CD4-positive, alpha-beta T cell treated with Interleukin-15 for 1 hour (primary cell): ENCODE data around the gene SPDEF.

Experiments
- DNase-seq: peaks from one replicate; pipeline ENCODE4 v3.0.0-alpha.2; 2020

The SPDEF gene

GRCh38 chr6:34526241-34526972 is 29.7 kb downstream of the SPDEF start:
- DNase-seq, result no peak

- no peak for DNase-seq
Observed at GRCh38 chr6:34525431-34526175, 30.5 kb downstream of the SPDEF start.

- no peak for DNase-seq
Observed at GRCh38 chr6:34524971-34525370, 31.2 kb downstream of the SPDEF start.

- DNase-seq, result no peak
Observed at GRCh38 chr6:34524499-34524898, 31.6 kb downstream of the SPDEF start.

- no peak for DNase-seq
Observed at GRCh38 chr6:34523441-34524206, 32.5 kb downstream of the SPDEF start.

- DNase-seq, result no peak
Observed at GRCh38 chr6:34522761-34523160, 33.4 kb downstream of the SPDEF start.

GRCh38 chr6:34521463-34522285 is 34.5 kb downstream of the SPDEF start:
- no peak for DNase-seq

GRCh38 chr6:34520645-34521462 is 35.3 kb downstream of the SPDEF start:
- DNase-seq, result no peak

- no peak for DNase-seq
Observed at GRCh38 chr6:34519971-34520644, 36.0 kb downstream of the SPDEF start.

GRCh38 chr6:34518669-34519365 is 37.3 kb downstream of the SPDEF start:
- DNase-seq, result no peak

GRCh38 chr6:34517966-34518365 is 38.2 kb downstream of the SPDEF start:
- DNase-seq, result no peak

- no peak for DNase-seq
Observed at GRCh38 chr6:34517461-34517881, 38.7 kb downstream of the SPDEF start.

- DNase-seq, result no peak
Observed at GRCh38 chr6:34516391-34517324, 39.5 kb downstream of the SPDEF start.

GRCh38 chr6:34515473-34516387 is 40.4 kb downstream of the SPDEF start:
- DNase-seq, result no peak

GRCh38 chr6:34514593-34515472 is 41.3 kb downstream of the SPDEF start:
- DNase-seq, result no peak

- no peak for DNase-seq
Observed at GRCh38 chr6:34514112-34514511, 42.0 kb downstream of the SPDEF start.

- DNase-seq, result no peak
Observed at GRCh38 chr6:34513646-34514045, 42.5 kb downstream of the SPDEF start.
